K562 (cell line): ENCODE measurements around the gene AGAP3. TPM values are rescaled to one million over a fixed set of nuclear protein-coding genes. Genes with fewer than 3 reads are reported as not detected.

Source experiments
- BRF1 ChIP-seq: IDR thresholded peaks from 3 replicates; pipeline ENCODE4 v1.6.1; 2011; ENCODE audit warnings: borderline replicate concordance, mild to moderate bottlenecking; ENCODE audit not compliant: insufficient read length; ENCODE audit errors: extremely low read depth
- CEBPB ChIP-seq: fragments of 450-650 bp; IDR thresholded peaks from 2 replicates; pipeline ENCODE4 v1.6.1; 2016; ENCODE audit warnings: missing genetic modification characterization, missing compliant biosample characterization
- DNMT1 ChIP-seq: fragments of 450-650 bp; IDR thresholded peaks from 2 replicates; pipeline ENCODE4 v1.6.1; 2016; ENCODE audit warnings: antibody characterized with exemption, mild to moderate bottlenecking
- FOXJ3 ChIP-seq: sonication (generic); formaldehyde crosslinking; IDR thresholded peaks from 2 replicates; pipeline ENCODE4 v1.4.0; 2020; ENCODE audit warnings: mild to moderate bottlenecking, missing genetic modification reagents
- FUS ChIP-seq: fragments of 200-400 bp; formaldehyde crosslinking; optimal IDR thresholded peaks from 2 replicates; pipeline ENCODE3; 2017; ENCODE audit warnings: low read depth, low read length
- GABPB2 ChIP-seq: fragments of 250-450 bp; sonication (Bioruptor Pico); conservative IDR thresholded peaks from 2 replicates; pipeline ENCODE4 v1.5.1; 2021; ENCODE audit warnings: mild to moderate bottlenecking
- GATAD2B ChIP-seq: fragments of 450-650 bp; IDR thresholded peaks from 2 replicates; pipeline ENCODE4 v1.6.1; 2017; ENCODE audit warnings: mild to moderate bottlenecking, borderline replicate concordance
- GMEB1 ChIP-seq: fragments of 250-450 bp; sonication (Bioruptor Pico); IDR thresholded peaks from 2 replicates; pipeline ENCODE4 v1.4.0; 2020; ENCODE audit warnings: mild to moderate bottlenecking
- HLTF ChIP-seq: fragments of 450-650 bp; IDR thresholded peaks from 2 replicates; pipeline ENCODE4 v1.6.1; 2016
- HNRNPK ChIP-seq: fragments of 200-400 bp; formaldehyde crosslinking; IDR thresholded peaks from one replicate; pipeline ENCODE4 v1.6.1; 2018; ENCODE audit warnings: mild to moderate bottlenecking, low read depth, low read length; ENCODE audit not compliant: poor library complexity, severe bottlenecking
- KDM5B ChIP-seq: fragments of 200-600 bp; sonication (generic); IDR thresholded peaks from 2 replicates; pipeline ENCODE4 v1.6.1; 2012; ENCODE audit warnings: low read depth, mild to moderate bottlenecking, moderate library complexity, low read length, control low read depth, inconsistent platforms; ENCODE audit not compliant: insufficient replicate concordance
- KLF6 ChIP-seq: fragments of 250-450 bp; sonication (Bioruptor Pico); IDR thresholded peaks from 2 replicates; pipeline ENCODE4 v1.4.0; 2020; ENCODE audit warnings: mild to moderate bottlenecking, moderate library complexity, borderline replicate concordance
- NFATC3 ChIP-seq: fragments of 450-650 bp; IDR thresholded peaks from 2 replicates; pipeline ENCODE4 v1.6.1; 2017; ENCODE audit warnings: mild to moderate bottlenecking
- NFE2 ChIP-seq: IDR thresholded peaks from 2 replicates; pipeline ENCODE4 v1.6.1; 2014; ENCODE audit warnings: antibody characterized with exemption, low read depth
- NFIX ChIP-seq: fragments of 250-450 bp; sonication (Bioruptor Pico); IDR thresholded peaks from 2 replicates; pipeline ENCODE4 v1.4.0; 2020; ENCODE audit warnings: low read depth, mild to moderate bottlenecking, moderate library complexity
- RBBP5 ChIP-seq: fragments of 200-600 bp; sonication (generic); IDR thresholded peaks from 2 replicates; pipeline ENCODE4 v1.6.1; 2012; ENCODE audit warnings: borderline replicate concordance, mild to moderate bottlenecking, low read length, control low read depth, inconsistent platforms; ENCODE audit not compliant: insufficient read depth, poor library complexity, severe bottlenecking
- RFX1 ChIP-seq: fragments of 450-650 bp; IDR thresholded peaks from 2 replicates; pipeline ENCODE4 v1.6.1; 2016; ENCODE audit warnings: mild to moderate bottlenecking, moderate library complexity
- SAFB2 ChIP-seq: fragments of 200-400 bp; formaldehyde crosslinking; IDR thresholded peaks from 2 replicates; pipeline ENCODE4 v1.6.1; 2018; ENCODE audit warnings: borderline replicate concordance, low read length, low read depth, moderate library complexity; ENCODE audit not compliant: severe bottlenecking
- SETDB1 ChIP-seq: IDR thresholded peaks from one replicate; pipeline ENCODE4 v1.6.1; 2012; ENCODE audit warnings: low read length, control low read depth, inconsistent platforms
- SMARCE1 ChIP-seq: fragments of 450-650 bp; IDR thresholded peaks from 2 replicates; pipeline ENCODE4 v1.7.1; 2016; ENCODE audit warnings: mild to moderate bottlenecking
- WHSC1 ChIP-seq: IDR thresholded peaks from one replicate; pipeline ENCODE4 v1.6.1; 2012; ENCODE audit warnings: low read length, control low read depth, inconsistent platforms
- ZBTB7A ChIP-seq: IDR thresholded peaks from 2 replicates; pipeline ENCODE4 v1.6.1; 2011; ENCODE audit warnings: low read depth, mild to moderate bottlenecking, low read length, moderate library complexity, borderline replicate concordance; ENCODE audit not compliant: control insufficient read depth
- ZNF512 ChIP-seq: IDR thresholded peaks from 2 replicates; pipeline ENCODE4 v1.6.1; 2016; ENCODE audit warnings: missing genetic modification characterization, missing compliant biosample characterization
- ZNF77 ChIP-seq: fragments of 250-450 bp; sonication (Bioruptor Pico); IDR thresholded peaks from 2 replicates; pipeline ENCODE4 v1.5.0; 2020
- polyA plus RNA-seq, 8 experiments: library from polyadenylated mRNA; depleted of rRNA in 4 of 8; stranded (reverse) in 5 of 8; unstranded in 3 of 8; fragments of >200 nt; fragmentation: Nextera tagmentation in 2 of 8; fragmentation: Illumina TruSeq in 1 of 8; extraction: Ambion mirVana in 2 of 8; extraction: Trizol in 1 of 8; gene quantifications; 2 replicates each; pipeline versions ENCODE4 v1.2.1 to v1.2.3, GENCODE V29; 2011 to 2014; ENCODE audit warnings: inconsistent platforms in 1 of 8, missing spikeins in 1 of 8
- total RNA-seq, 7 experiments: library from RNA; depleted of rRNA in 6 of 7; stranded (reverse); fragments of >200 nt in 6 of 7; fragmentation: Illumina TruSeq in 2 of 7; extraction: Trizol in 2 of 7; gene quantifications; 2 replicates each; pipeline versions ENCODE4 v1.2.1 to v1.2.3, GENCODE V29; 2011 to 2021; ENCODE audit warnings: low replicate concordance in 1 of 7
- TF ChIP-seq, protein P1 (sequence below): IDR thresholded peaks from 2 replicates; pipeline ENCODE4 v1.6.1; 2014; ENCODE audit warnings: antibody characterized with exemption

AGAP3 gene
- total and polyA plus RNA-seq, 9 of the 15 experiments (the other 6 are each of a cell fraction or from before 2014, with no cell fraction given), result 3.4 to 208 (median 62.2) TPM

DNA sequence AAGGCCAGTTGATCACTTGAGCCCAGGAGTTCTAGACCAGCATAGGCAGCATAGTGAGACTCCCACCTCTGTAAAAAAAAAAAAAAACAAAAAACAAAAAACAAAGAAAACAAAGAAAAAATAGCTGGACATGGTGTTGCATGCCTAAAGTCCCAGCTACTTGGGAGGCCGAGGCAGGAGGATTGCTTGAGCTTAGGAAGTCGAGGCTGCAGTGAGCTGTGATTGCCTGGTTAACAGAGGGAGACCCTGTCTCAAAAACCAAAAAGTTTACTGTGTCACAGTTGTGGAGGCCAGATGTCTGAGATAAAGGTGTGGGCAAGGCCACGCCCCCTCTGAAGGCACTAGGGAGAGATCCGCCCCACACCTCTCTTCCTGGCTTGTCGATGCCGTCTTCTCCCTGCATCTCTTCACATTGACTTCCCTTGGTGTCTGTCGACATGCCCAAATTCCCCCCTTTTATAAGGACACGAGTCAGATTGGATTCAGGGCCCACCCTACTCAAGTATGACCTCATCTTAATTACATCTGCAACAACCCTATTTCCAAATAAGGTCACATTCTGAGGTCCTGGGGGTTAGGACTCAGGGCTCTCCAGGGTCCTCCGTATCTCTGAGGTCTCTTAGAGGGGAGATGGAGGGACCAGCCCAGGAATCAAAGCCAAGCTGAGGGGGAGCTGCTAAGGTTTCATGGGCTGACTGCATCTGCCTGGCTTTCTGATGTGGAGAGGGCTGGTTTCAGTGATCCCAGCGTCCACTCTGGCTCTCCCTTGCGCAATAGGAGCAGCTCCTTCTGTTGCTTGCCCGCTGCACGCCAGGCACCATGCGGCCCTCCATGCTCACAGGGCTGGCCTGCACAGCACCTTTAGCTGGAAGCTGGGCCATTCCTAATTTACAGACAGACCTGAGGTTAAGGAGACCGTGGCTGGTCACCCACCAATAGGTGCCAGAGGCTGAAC is 23.1 kb downstream of the AGAP3 start (continued):
- TF ChIP-seq FUS (no peak), KLF6 (CRISPR knock-in tag) (no peak), BRF1 (no peak), ZBTB7A (0 out of 2 replicates have a peak, but pooled peaks have one; percentile 23), GMEB1 (CRISPR knock-in tag) (no peak), ZNF77 (no peak), RBBP5 (no peak), SETDB1 (no peak), GATAD2B (no peak), WHSC1 (no peak), SMARCE1 (peak; percentile 66; the same call in 1 of the 2 replicates), HNRNPK (no peak), HLTF (peak; percentile 80; the same call in 1 of the 2 replicates), KDM5B (no peak), NFATC3 (no peak), RFX1 (no peak), CEBPB (tag) (peak; percentile 99), SAFB2 (no peak), DNMT1 (peak; percentile 61; the same call in 1 of the 2 replicates), GABPB2 (CRISPR knock-in tag) (no peak), NFE2 (peak; percentile 32; the same call in 1 of the 2 replicates), FOXJ3 (CRISPR knock-in tag) (no peak), ZNF512 (tag) (no peak), NFIX (CRISPR knock-in tag) (no peak)
- TF ChIP-seq, protein P1, sequence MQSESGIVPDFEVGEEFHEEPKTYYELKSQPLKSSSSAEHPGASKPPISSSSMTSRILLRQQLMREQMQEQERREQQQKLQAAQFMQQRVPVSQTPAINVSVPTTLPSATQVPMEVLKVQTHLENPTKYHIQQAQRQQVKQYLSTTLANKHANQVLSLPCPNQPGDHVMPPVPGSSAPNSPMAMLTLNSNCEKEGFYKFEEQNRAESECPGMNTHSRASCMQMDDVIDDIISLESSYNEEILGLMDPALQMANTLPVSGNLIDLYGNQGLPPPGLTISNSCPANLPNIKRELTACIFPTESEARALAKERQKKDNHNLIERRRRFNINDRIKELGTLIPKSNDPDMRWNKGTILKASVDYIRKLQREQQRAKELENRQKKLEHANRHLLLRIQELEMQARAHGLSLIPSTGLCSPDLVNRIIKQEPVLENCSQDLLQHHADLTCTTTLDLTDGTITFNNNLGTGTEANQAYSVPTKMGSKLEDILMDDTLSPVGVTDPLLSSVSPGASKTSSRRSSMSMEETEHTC, result no peak
